Lower lobe of right lung (tissue), 2 donors: ENCODE measurements around the gene HELB. TPM values are rescaled to one million over a fixed set of nuclear protein-coding genes. Genes with fewer than 3 reads are reported as not detected.

Source experiments
- ATAC-seq, 2 donors: fragments of 200-7000 bp; cut with Tn5 transposase; one replicate each; pipeline ENCODE4 v1.9.1; 2020 to 2022; ENCODE audit warnings: mild to moderate bottlenecking in 2 of 2, moderate library complexity in 2 of 2
- DNase-seq: peaks from one replicate; pipeline ENCODE4 v3.0.0-alpha.2; 2020
- H3K27ac ChIP-seq: fragments of 200-600 bp; one replicate; pipeline ENCODE4 v1.8.0; 2022
- H3K27me3 ChIP-seq: fragments of 200-600 bp; one replicate; pipeline ENCODE4 v1.8.0; 2022; ENCODE audit warnings: low read depth
- H3K36me3 ChIP-seq: fragments of 200-600 bp; one replicate; pipeline ENCODE4 v1.8.0; 2022; ENCODE audit warnings: mild to moderate bottlenecking
- H3K4me1 ChIP-seq: fragments of 200-600 bp; one replicate; pipeline ENCODE4 v1.8.0; 2022
- H3K4me3 ChIP-seq: fragments of 200-600 bp; one replicate; pipeline ENCODE4 v1.8.0; 2022; ENCODE audit warnings: mild to moderate bottlenecking
- H3K9me3 ChIP-seq: fragments of 200-600 bp; one replicate; pipeline ENCODE4 v1.8.0; 2022
- intact Hi-C: fragments of 100-400 bp; cut with DNase I; formaldehyde crosslinking; loops from one replicate; pipeline ENCODE4 v1.11.0; 2022
- total RNA-seq: library from RNA; stranded (reverse); fragmentation: NEBNext Ultra II Directional; extraction: Animal tissue kit (Norgen Biotek cat#: 25700); gene quantifications from one replicate; pipeline ENCODE4 v1.2.1, GENCODE V29; 2021
- TF ChIP-seq, protein P1 (sequence below): fragments of 200-600 bp; IDR thresholded peaks from one replicate; pipeline ENCODE4 v1.8.0; 2022; ENCODE audit warnings: antibody characterized with exemption, mild to moderate bottlenecking
- donor health status: DM: no; HTN: yes; CAD: no; lungs with severe emphysema.

HELB gene
- total RNA-seq, 1 donor from 2014 or later: 6.4 TPM

GRCh38 chr12:66365718-66366490 is 63.6 kb downstream of the HELB start:
- DNase-seq (no peak), ATAC-seq (no peak)
- no peaks in the 10 kb centered on the region for H3K9me3 ChIP-seq
- H3K27ac ChIP-seq: no peak overlapping the region
- H3K27me3 ChIP-seq: no peaks in the 10 kb centered on the region
- TF ChIP-seq, protein P1, sequence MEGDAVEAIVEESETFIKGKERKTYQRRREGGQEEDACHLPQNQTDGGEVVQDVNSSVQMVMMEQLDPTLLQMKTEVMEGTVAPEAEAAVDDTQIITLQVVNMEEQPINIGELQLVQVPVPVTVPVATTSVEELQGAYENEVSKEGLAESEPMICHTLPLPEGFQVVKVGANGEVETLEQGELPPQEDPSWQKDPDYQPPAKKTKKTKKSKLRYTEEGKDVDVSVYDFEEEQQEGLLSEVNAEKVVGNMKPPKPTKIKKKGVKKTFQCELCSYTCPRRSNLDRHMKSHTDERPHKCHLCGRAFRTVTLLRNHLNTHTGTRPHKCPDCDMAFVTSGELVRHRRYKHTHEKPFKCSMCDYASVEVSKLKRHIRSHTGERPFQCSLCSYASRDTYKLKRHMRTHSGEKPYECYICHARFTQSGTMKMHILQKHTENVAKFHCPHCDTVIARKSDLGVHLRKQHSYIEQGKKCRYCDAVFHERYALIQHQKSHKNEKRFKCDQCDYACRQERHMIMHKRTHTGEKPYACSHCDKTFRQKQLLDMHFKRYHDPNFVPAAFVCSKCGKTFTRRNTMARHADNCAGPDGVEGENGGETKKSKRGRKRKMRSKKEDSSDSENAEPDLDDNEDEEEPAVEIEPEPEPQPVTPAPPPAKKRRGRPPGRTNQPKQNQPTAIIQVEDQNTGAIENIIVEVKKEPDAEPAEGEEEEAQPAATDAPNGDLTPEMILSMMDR: no peak
- H3K4me1 ChIP-seq: no peaks in the 10 kb centered on the region
- no peaks in the 10 kb centered on the region for H3K36me3 ChIP-seq
- no peak overlapping the region for H3K4me3 ChIP-seq
- intact Hi-C loops: no loop called here

DNA sequence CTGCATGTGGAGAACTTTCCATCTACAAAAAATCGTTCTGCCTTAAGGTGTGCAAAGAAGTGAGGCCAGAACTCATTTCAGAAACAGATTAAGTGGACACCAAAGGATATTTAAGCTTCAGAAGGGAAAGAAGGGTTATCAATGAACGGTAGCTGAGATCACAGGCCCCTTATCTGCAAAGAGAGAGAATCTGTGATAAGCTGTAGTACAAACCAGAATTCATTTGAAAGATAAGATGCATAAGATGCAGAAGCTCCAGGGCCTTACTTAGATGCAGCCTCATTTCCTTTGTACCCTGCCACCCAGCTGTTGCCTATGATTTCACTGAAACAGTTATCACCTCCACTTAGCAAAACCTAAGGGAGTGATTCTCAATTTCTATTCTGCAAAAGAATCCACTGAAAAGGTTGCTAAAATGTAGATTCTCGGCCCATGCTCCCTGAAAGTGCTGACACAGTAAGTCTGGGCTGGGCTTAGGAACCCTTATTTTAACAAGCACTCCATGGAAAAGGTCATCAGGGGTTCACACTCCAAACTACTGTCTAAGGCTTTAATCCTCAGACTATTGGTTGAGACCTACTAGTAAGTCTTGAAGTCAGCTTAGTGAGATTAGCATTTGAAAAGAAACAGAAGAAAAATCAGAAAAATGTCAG is 64.8 kb downstream of the HELB start:
- no peak overlapping the region for H3K27ac ChIP-seq
- DNase-seq: no peak
- TF ChIP-seq, protein P1: no peak
- no peaks in the 10 kb centered on the region for H3K4me1 ChIP-seq
- no peak overlapping the region for H3K4me3 ChIP-seq
- intact Hi-C loops: no loop called here
- no peaks in the 10 kb centered on the region for H3K9me3 ChIP-seq
- ATAC-seq: no peak
- no peaks in the 10 kb centered on the region for H3K27me3 ChIP-seq
- no peaks in the 10 kb centered on the region for H3K36me3 ChIP-seq

DNA sequence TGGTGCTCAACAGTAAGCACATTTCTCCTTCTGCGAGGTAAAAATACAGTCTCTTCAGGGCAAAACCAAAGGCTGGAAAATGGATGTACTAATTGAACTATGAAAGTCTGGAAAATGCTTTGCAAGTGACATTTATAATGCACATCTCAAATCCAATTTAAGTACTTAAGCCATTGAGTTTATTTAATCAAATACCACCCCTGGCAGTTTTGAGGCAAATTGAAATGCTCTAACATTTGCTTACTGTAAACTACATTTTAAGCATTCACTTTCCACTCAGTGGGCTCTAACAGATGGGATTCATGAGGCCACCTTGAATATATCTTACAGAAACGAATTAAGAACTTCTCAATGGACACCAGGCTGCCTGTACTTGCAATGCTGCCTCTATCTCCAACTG is 69.7 kb downstream of the HELB start:
- Histone ChIP-seq H3K36me3 (no peaks in the 10 kb centered on the region), H3K27ac (no peak overlapping the region), H3K4me3 (no peak overlapping the region), H3K9me3 (no peaks in the 10 kb centered on the region), H3K27me3 (no peaks in the 10 kb centered on the region), H3K4me1 (no peaks in the 10 kb centered on the region)
- TF ChIP-seq, protein P1: no peak
- DNase-seq (no peak), ATAC-seq (no peak)
- intact Hi-C loops: no loop called here

- Histone ChIP-seq H3K9me3 (no peaks in the 10 kb centered on the region), H3K4me1 (no peaks in the 10 kb centered on the region), H3K27me3 (no peaks in the 10 kb centered on the region), H3K36me3 (no peaks in the 10 kb centered on the region), H3K27ac (no peak overlapping the region), H3K4me3 (no peak overlapping the region)
- intact Hi-C loops: no loop called here
- no peak for ATAC-seq
- no peak for DNase-seq
- TF ChIP-seq, protein P1: no peak
These were observed 73.3 kb downstream of the HELB start for GRCh38 chr12:66375560-66375959.

GRCh38 chr12:66379616-66380015 is 77.3 kb downstream of the HELB start:
- no peak for ATAC-seq
- Histone ChIP-seq H3K27me3 (no peaks in the 10 kb centered on the region), H3K4me3 (no peak overlapping the region), H3K4me1 (no peaks in the 10 kb centered on the region), H3K27ac (no peak overlapping the region), H3K36me3 (no peaks in the 10 kb centered on the region), H3K9me3 (no peaks in the 10 kb centered on the region)
- TF ChIP-seq, protein P1: no peak
- intact Hi-C loops: no loop called here
- DNase-seq: no peak
